GM12801 (cell line): ENCODE results near the gene LARP4B.

Source experiments
- TF ChIP-seq, protein P1 (sequence below): IDR thresholded peaks from one replicate; pipeline ENCODE4 v1.5.1; 2011; ENCODE audit warnings: control low read depth; ENCODE audit not compliant: insufficient read length; ENCODE audit errors: extremely low read depth

LARP4B gene

DNA sequence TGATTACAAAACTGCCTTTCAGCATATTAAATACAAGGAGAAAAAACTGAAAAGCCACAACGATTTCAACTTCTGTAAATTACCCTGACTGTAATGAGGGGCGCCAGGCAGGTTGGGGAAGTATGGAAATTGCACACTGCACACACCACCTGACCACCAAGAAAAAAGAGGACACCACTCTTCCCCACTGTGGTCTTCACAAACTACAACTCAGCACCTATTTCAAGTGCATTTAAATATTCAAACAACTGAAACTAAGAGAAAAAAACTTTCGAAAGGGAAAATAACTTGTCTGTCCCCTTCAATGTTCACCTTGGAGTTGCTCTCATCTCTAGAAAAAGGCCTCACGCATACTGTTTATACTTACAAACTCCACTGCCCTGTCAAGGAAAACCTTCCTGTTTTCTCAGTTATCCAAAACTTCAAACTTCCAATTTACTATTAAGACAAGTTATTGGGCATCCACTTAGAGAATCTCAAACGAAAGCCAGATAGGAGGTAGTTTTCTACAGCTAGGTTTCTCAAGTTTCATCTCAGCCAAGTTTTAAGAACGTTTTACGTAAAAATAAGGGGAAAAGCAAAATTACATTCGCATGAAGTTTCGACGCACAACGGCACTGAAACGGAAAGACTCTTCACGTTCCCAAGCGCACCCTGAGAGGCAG, 1.4 kb downstream of the LARP4B start:
- TF ChIP-seq, protein P1, sequence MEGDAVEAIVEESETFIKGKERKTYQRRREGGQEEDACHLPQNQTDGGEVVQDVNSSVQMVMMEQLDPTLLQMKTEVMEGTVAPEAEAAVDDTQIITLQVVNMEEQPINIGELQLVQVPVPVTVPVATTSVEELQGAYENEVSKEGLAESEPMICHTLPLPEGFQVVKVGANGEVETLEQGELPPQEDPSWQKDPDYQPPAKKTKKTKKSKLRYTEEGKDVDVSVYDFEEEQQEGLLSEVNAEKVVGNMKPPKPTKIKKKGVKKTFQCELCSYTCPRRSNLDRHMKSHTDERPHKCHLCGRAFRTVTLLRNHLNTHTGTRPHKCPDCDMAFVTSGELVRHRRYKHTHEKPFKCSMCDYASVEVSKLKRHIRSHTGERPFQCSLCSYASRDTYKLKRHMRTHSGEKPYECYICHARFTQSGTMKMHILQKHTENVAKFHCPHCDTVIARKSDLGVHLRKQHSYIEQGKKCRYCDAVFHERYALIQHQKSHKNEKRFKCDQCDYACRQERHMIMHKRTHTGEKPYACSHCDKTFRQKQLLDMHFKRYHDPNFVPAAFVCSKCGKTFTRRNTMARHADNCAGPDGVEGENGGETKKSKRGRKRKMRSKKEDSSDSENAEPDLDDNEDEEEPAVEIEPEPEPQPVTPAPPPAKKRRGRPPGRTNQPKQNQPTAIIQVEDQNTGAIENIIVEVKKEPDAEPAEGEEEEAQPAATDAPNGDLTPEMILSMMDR, result no peak

DNA sequence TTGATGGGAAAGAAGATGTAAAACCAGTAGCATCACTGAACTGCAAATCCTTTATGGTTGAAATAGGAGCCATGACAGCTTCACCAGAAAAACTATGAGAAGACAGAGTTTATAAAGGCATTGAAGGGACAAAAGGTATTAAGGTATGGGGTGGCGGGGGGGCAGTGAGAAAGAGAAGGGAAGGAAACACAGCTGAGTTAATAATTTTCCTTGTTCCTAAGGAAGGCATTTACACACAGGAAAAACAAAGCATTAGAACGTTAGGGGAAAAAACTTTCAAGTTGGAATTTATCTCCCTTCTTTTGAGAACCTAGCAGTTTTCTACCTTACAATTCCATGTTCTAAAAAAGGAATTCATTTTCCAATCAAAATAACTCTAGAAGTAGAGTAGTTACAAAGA, 4.4 kb downstream of the LARP4B start:
- TF ChIP-seq, protein P1, result no peak

DNA sequence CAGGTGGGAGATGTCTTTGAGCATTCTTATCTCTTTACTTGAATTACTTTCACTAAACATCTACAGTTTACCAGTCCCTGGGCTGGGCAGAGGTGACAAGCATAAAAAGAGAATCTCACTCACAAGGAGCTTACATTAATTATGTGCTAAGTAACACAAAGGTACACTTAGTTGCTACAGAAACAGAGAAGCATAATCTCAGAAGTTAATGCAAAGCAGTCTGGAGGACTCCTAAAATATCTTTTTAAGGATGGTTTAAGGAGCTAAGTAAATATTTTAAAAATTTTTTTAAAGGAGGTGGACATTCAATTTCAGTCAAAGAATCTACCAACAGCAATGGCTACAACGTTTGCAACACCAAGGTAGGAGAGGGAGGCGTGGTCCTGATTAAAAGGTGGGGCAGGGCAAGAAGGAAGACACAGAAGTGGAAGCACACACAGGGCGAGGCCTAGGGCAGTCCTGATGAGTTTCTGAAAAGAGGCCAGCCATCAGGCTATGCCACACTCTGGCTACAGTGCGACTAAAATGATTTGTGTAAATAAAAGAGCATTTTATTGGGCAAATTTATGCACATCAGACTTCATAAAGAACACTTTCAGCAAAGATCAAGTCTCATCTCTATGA, 5.3 kb downstream of the LARP4B start:
- TF ChIP-seq, protein P1, result no peak

DNA sequence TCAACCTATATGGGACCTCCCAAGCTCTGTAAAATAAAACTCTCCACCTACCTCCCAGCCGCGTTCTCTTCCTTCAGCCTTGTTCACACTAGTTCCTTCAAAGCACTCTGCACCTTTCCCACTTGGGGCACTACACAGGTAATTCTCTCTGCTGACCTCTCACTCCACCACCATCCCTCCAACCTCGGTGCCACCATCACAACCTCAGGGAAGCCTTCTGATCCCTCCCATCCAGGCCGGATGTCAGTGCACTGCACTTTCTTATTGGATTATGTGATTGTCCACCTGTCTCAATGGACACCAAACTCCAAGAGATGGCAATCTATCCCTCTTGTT, 7.0 kb downstream of the LARP4B start:
- TF ChIP-seq, protein P1, result no peak

DNA sequence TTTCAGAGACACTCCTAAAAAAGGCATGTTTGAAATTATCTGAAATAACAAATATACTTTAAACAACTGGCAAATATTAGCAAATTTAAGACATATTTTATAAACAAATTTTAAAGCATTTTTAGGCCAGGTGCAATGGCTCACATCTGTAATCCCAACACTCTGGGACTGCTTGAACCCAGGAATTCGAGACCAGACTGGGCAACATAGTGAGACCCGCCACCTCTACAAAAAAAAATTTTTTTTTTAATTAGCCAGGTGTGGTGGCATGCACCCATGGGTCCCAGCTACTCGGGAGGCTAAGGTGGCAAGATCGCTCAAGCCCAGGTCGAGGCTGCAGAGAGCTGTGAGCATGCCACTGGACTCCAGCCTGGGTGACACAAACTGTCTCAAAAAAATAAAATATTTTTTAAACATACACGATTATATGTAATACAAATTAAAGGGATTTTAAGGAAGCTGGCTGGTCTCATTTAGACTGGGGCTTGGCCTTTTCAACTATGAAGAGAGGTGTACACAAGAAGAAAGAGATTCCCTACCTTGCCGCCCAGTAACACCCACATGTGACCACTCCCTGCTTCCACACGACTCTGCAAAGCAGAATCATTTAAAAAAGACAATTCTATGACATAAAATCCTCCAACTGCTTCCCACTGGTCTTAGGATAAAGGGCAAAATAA, 7.5 kb downstream of the LARP4B start:
- TF ChIP-seq, protein P1, result no peak

DNA sequence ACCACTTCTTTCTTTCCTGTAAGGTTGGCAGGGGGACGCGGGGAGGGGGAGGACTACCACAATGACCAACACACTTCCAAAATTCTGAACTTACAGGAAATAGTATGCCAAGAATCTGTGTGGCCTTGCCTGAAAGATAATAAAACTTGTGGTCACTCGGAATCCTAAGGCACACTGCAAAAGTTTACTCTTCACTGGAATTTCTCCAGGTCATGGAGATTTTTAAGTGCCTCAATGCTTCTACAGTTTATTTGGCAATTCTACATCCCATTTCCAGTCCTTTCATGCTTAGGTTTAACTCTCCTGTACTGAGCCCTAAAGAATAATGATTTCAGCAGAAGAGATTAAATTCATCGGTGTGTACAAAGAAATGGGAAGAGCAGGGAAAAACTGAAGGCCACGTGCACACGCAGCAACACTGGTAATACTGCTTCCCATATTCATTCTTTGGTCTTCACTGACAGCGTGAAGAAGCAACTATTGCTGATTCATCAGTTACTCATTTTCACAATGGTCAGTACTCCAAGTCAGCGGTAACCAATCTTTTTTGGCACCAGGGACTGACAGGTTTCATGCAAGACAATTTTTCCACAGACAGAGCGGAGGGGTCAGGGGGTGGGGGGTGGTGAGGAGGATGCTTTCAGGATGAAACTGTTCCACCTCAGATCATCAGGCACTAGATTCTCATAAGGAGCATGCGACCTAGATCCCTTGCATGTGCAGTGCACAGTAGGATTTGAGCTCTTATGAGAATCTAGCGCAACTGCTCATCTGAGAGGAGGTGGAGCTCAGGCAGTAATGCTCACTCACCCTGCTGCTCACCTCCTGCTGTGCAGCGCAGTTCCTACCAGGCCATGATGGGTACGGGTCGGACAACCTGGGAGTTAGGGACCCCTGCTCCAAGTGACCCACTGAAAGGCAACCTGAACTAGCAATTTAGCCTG, 9.8 kb downstream of the LARP4B start:
- TF ChIP-seq, protein P1, result no peak

DNA sequence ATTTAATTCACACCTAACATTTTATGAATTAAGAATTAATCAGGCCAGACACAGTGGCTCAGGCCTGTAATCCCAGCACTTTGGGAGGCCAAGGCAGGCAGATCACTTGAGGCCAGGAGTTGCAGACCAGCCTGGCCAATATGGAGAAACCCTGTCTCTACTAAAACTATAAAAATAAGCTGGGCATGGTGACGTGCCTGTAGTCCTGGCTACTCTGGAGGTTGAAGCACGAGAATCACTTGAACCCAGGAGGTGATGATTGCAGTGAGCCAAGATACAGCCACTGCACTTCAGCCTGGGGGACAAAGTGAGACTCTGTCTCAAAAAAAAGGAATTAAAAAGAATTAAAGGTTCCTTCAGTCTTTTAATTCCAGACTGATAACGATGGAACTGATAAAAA, 11.1 kb downstream of the LARP4B start:
- TF ChIP-seq, protein P1, result no peak
